Activated CD8-positive, alpha-beta memory T cell treated with anti-CD3 and anti-CD28 coated beads, Interleukin-2, amount 50 U/mL, for 48 hours (primary cell): ENCODE measurements around the gene LNX1.

ENCODE experiments used
- DNase-seq: peaks from one replicate; pipeline ENCODE4 v3.0.0-alpha.2; 2020

LNX1 gene

GRCh38 chr4:53598483-53598882 is 7.2 kb upstream of the LNX1 start:
- no peak for DNase-seq

GRCh38 chr4:53596901-53597300 is 5.6 kb upstream of the LNX1 start:
- DNase-seq = no peak

DNA sequence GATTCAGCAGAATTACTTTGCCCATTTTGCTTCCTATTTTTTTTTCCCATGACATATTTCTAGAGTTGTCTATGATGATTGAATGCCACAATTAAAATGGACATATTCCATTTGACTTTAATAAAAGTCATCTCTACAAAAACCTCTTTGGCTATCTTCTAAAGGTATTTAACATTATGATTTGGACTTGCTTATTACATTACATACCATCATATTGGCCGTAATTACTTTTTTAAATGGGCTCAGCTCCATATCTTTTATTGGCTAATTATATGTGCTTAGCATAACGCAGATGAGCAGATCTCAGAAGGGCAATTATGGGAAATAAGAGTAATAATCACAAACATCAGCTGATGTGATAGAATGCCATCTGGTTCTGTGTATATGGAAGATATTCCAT is 4.5 kb upstream of the LNX1 start:
- no peak for DNase-seq

- DNase-seq = no peak
These were observed 3.9 kb upstream of the LNX1 start for GRCh38 chr4:53595204-53595603.

- no peak for DNase-seq
These were observed 2.5 kb upstream of the LNX1 start for GRCh38 chr4:53593765-53594164.

GRCh38 chr4:53592686-53593501 is 1.6 kb upstream of the LNX1 start:
- DNase-seq = no peak

- DNase-seq = no peak
These were observed 836 bp upstream of the LNX1 start for GRCh38 chr4:53592122-53592521.

GRCh38 chr4:53590187-53590586 is 1.1 kb downstream of the LNX1 start:
- no peak for DNase-seq

GRCh38 chr4:53589511-53589910 is 1.8 kb downstream of the LNX1 start:
- DNase-seq = no peak

DNA sequence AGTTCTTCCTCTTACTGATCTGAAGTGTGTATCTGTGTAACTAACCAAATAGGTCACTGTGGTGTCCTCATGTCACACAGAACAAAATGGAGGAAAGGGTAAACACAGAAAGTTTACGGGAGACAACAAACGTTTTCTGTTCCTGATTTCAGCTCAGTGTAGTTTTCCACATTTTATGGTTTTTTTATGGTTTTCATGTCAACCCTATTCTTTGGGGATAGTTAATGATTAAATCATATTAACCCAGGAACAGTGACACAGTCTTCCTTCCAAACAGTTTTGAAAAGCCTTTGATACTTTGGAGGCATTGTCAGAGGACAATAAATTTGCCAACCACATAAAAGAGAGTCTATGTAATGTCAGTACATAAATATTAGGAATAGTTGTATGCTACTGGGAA is 4.2 kb downstream of the LNX1 start:
- DNase-seq = no peak

DNA sequence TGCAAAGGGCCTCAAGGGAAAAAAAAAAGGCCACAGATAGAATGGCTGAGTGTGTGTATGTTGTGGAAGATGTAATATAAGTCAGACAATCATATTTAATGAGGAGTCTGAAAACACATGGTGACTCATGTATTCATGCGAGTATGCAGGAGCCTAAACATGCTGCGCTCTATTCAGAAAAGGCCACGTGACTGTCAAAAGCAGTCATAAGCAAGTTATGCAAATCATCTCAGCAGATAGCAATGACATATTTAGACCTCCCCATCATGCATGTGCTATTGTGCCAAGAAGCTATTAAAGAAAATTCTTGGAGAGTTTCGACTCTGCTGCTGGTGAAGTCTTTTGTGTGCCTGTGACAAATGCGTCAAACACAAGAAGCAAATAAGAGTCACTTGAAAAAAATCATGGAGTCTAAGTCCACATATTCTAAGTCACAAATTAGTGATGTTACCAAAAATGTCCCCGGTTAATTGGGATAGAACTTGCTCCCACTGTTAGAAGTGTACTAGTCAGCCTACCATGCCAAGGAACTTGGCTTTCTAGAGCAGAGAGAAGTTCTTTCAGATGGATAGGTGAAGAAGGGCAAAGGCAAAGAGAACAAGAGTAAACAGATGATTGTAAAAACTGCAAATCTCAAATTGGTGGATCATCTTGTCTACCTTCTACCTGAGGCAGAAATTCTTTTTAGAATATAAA is 5.0 kb downstream of the LNX1 start:
- no peak for DNase-seq

DNA sequence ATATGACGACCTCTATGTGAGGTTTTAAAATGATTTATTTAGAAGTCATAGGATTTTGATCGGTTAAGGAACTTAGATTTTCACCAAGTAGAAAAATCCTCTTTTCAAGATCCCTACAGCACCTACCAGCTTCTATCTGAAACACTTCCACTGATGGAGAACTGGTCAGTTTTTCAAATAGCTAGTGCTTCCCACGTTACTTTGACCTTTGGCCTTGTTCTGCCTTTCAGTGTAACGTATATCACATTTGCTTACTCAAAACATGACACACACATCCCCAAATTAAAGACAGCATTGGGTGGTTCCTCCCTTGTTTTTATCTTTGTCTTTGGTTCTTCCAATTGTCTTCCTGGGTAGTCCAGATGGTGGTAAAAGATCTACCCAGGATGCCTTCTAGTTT is 6.6 kb downstream of the LNX1 start:
- DNase-seq = no peak

GRCh38 chr4:53583513-53583912 is 7.8 kb downstream of the LNX1 start:
- no peak for DNase-seq

- no peak for DNase-seq
These were observed 9.1 kb downstream of the LNX1 start for GRCh38 chr4:53582194-53582593.

DNA sequence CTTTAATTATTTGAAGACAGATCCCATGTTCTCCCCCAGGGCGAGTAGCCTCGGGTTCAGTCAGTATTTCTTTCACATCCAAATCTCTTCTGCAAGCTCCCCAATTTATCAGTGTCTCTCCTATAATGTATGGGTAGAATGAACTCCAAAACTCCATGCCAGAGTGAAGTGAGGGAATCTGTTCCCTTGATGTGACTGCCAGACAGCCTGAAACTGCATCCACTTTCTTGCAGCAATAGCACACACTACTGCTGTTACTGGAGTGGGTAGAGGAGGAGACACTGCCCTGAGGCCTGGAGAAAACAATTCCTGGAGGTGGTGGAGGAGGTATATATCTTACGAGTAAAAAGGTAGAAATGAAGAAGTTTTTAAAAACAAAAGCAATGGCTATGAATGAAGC is 11.0 kb downstream of the LNX1 start:
- DNase-seq = no peak

DNA sequence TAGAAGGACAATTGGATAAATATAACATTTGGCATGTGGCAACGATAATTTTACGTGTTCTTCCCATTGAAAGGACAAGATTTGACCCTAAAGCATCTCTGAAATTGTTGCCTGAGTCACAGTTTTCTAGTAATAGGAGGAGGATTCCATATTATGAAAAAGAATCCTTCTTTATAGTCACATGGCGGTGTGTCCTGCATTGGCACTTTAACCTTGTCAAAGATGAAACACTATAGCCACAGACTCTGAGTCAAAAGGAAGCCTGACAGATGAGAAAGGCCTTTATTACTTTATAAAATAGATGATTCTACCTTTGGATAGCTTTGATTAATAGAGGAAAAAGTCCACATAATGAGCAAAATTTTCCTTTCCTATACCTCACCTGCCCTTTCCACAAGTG is 11.5 kb downstream of the LNX1 start:
- no peak for DNase-seq

- no peak for DNase-seq
These were observed 14.5 kb downstream of the LNX1 start for GRCh38 chr4:53576676-53577372.

- no peak for DNase-seq
These were observed 15.1 kb downstream of the LNX1 start for GRCh38 chr4:53576071-53576617.

GRCh38 chr4:53575552-53575951 is 15.7 kb downstream of the LNX1 start:
- no peak for DNase-seq

- no peak for DNase-seq
These were observed 16.8 kb downstream of the LNX1 start for GRCh38 chr4:53574528-53574927.

- DNase-seq = no peak
These were observed 17.6 kb downstream of the LNX1 start for GRCh38 chr4:53573696-53574095.

GRCh38 chr4:53572600-53572994 is 18.7 kb downstream of the LNX1 start:
- DNase-seq = no peak

DNA sequence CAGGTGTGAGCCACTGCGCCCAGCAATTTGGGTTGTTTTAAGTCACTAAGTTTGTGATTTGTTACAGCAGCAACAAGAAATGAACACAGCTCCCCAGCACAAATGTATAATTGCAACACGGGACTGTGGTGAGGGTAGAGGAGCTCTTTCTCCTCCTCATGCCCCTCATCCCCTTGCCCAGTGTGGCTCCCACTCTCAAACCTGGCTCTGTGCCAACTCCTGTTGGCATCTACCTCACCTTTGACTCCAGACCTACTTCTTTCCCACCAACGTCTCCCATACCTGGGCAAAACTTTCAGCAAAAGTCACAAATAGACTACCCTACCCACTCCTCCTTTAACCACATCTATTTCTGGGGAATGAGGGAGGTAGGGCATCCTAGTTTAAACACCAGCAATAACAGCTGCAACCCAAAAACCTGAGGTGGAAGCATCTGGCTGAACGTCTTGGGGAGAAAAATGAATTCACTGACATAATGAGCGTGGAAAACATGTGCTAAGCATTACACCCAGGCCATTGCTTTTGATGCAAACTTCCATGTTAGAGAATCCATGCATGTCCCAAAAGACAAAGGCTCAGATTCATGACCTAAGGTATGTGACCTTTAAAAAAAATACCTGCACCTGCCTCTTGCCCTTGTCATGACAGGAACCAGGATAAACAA is 19.2 kb downstream of the LNX1 start:
- DNase-seq = no peak
